ENCODE measurements around the gene CXCL12.

CXCL12 gene

DNA sequence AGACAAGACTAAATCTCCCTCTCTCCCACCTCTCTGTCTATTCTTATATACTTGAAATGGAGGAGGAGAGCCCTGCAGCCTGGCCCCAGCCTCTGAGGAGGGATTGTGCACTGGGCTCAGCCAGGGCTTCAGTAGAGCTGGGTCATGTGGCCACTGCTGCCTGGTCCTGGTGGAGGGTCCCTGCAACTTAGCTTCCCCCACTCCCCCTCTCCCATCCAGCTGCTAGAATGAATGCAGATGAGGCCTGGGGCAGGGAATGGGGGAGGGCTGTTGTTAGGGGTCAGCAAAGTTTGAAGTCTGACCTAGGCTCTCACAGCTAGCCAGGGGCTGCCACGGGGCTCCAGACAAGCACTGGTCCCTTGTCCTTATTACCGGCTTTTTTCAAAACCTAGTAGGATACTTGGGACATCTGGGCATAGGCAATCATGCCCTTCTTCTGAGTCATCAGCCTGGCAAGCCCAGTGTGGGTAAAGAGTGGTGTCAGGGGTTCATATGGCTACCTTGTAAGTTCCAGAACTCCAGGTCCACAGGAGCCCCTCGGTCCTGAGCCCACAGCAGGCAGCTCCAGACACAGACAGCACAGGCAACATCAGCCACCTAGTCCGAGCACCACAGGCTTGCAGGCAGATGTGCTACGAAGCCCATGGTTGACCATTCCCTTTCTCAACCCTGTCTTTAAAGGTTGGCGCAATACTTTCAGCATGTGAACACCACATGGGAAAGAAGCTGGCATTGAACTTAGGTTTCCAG, 12.8 kb upstream of the CXCL12 start:
- TF ChIP-seq, protein P1, sequence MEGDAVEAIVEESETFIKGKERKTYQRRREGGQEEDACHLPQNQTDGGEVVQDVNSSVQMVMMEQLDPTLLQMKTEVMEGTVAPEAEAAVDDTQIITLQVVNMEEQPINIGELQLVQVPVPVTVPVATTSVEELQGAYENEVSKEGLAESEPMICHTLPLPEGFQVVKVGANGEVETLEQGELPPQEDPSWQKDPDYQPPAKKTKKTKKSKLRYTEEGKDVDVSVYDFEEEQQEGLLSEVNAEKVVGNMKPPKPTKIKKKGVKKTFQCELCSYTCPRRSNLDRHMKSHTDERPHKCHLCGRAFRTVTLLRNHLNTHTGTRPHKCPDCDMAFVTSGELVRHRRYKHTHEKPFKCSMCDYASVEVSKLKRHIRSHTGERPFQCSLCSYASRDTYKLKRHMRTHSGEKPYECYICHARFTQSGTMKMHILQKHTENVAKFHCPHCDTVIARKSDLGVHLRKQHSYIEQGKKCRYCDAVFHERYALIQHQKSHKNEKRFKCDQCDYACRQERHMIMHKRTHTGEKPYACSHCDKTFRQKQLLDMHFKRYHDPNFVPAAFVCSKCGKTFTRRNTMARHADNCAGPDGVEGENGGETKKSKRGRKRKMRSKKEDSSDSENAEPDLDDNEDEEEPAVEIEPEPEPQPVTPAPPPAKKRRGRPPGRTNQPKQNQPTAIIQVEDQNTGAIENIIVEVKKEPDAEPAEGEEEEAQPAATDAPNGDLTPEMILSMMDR (IDR thresholded peaks at IDR 0.05; ENCODE audit: insufficient read depth, low read length, missing control alignments) = no peak
- ChIA-PET CTCF (interaction anchor here (1.0 to 4.5 kb wide), 5 partner anchors 11 to 460 kb away, joined by 3 to 19 read pairs (median 5); partner anchors contain the start of gene CXCL12), POLR2A (no interaction called here)
- no peak for DNase-seq (ENCODE audit: low read depth, low spot score)
- no peak overlapping the region for H3K4me3 ChIP-seq (ENCODE audit: low read depth, low read length)

DNA sequence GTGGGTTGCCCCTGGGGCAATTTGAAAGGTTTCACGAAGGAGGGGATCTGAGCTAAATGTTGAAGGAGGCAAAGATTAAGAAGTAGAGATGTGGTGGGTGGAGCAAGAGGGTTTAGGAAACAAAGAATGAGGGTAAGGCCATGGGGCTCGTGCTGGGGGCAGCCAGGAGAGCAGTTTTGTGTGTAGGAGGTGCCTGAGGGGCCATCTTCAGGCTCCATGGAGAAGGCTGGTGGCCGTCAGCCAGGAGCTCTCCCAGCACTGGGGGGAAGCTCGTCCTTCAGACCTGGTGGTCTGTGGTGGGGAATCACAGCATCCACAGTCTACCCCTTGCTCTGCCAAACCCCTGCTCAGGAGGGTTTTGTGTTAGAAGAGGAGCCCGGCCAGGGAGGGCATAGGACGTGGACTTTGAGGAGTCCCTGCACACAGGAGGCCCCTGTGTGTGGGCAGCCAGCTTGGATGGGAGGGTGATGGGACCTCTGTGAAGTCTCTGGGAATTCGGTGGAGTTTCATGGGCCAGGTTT, 11.8 kb upstream of the CXCL12 start:
- ChIA-PET CTCF (interaction anchor here (0.8 to 4.5 kb wide), 5 partner anchors 10 to 714 kb away, joined by 3 to 19 read pairs (median 5); no protein-coding TSS in a partner anchor), POLR2A (no interaction called here)
- TF ChIP-seq, protein P1 (IDR thresholded peaks at IDR 0.05; ENCODE audit: insufficient read depth, low read length, missing control alignments) = no peak

DNA sequence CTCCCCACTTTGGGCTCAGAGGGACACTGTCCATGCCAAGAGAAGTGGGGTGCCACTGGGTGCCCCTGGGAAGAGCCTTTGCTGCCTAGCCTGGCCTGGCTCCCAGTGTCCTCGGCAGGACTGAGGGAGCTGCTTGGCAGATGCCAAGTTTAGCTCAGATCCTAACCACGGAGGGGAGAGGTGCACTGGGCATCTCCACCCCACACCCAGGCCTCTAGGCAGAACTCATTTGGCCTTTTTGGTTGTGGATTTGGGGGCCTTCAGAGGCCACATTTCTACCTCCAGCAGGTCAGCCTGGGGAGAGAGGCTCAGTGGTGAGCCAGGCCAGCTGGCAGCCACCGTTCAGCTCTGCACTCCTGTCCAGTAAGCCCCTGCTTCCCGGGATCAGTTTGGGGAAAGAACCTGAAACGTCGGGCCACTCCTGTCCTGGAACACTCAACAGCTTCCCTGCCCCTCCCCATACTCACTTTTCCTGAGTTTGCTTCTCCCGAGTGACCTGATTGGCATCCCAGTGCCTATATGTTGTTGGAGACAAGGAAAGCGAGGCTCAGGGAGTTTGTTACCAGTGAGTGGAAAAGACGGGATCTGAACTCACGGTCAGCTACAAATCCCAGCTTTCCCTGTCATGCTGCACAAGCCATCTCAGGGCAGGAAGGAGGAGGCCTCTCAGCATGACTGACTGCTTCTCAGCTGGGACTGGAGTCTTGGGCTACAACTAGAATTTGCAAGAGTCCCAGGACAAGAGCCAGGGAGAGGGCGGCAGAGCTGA, 11.2 kb upstream of the CXCL12 start:
- TF ChIP-seq, protein P1 (IDR thresholded peaks at IDR 0.05; ENCODE audit: insufficient read depth, low read length, missing control alignments) = no peak
- H3K4me3 ChIP-seq (ENCODE audit: low read depth, low read length) = no peak overlapping the region
- no peak for DNase-seq (ENCODE audit: low read depth, low spot score)
- CTCF ChIA-PET = interaction anchor here (0.8 to 4.5 kb wide), 6 partner anchors 9 to 726 kb away, joined by 3 to 19 read pairs (median 4); no protein-coding TSS in a partner anchor
- POLR2A ChIA-PET = no interaction called here

More for the DNA sequence above, 11.8 kb upstream of the CXCL12 start:
- no peak overlapping the region for H3K4me3 ChIP-seq (ENCODE audit: low read depth, low read length)
- no peak for DNase-seq (ENCODE audit: low read depth, low spot score)

DNA sequence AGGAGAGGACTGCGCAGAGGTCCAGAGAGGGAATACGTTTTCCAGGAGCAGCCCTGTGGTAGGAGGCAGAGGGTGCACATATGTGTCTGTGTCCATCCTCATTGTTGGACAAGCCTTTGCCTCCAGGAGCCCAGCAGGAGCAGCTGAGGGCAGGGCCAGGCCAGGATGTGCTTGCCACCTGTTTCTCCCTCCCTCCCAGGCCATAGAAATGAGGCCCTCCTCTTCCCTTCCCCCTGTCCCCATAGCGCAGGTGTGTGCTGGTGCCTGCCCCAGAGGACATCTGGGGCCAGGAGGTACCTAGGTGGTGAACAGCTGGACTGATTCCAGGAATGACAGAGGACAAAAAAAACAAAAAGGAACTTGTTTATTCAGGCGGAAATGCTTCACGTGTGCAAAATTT, 10.5 kb upstream of the CXCL12 start:
- no peak for DNase-seq (ENCODE audit: low read depth, low spot score)
- ChIA-PET CTCF (interaction anchor here (1.0 to 4.5 kb wide), 3 partner anchors 8 to 725 kb away, joined by 3 to 19 read pairs (median 9); no protein-coding TSS in a partner anchor), POLR2A (no interaction called here)
- H3K4me3 ChIP-seq (ENCODE audit: low read depth, low read length) = no peak overlapping the region
- TF ChIP-seq, protein P1 (IDR thresholded peaks at IDR 0.05; ENCODE audit: insufficient read depth, low read length, missing control alignments) = no peak

DNA sequence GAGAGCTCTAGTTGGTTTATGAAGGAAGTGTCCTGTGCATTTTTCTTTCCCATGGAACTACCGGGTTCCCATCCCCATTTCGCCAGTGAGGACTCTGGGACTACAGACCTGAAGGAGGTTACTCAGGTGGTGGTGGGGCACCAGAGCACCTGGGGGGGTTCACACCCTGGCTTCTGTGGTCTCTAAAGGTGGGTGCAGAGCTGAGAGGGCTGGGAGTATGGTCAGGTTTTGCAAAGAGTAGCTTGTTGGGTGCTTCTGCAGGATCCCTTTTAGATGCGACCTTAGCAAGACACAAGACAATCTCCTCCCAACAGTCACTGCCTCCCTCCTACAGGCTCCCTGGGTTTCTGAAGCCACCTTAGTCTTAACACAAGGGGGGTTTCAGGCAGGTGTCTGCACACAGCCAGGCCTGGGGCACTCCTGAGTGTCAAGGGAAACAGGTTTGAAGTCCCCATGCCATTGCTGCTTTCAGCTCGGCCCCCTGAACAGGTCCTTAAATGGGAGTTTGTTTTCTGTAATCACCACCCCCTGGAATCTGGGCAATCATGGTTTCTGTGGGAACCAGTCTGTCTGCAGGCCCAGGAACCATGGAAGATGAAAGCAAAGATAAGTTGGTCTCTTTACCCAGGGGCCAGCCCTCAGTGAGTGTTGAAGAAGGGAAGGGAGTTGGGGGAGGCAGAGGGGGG, 9.9 kb upstream of the CXCL12 start:
- CTCF ChIA-PET = interaction anchor here (1.4 to 4.5 kb wide), 3 partner anchors 8 to 466 kb away, joined by 4 to 19 read pairs (median 10); partner anchors contain the start of gene CXCL12
- POLR2A ChIA-PET = no interaction called here
- TF ChIP-seq, protein P1 (IDR thresholded peaks at IDR 0.05; ENCODE audit: insufficient read depth, low read length, missing control alignments) = no peak
- no peak for DNase-seq (ENCODE audit: low read depth, low spot score)
- no peak overlapping the region for H3K4me3 ChIP-seq (ENCODE audit: low read depth, low read length)

All from AG04449 (cell line).